ENCODE results near the gene ZSWIM6. TPM values are rescaled to one million over a fixed set of nuclear protein-coding genes. Genes with fewer than 3 reads are reported as not detected.

Gene ZSWIM6
- total RNA-seq, 1 donor from 2014 or later, result 20.7 TPM

DNA sequence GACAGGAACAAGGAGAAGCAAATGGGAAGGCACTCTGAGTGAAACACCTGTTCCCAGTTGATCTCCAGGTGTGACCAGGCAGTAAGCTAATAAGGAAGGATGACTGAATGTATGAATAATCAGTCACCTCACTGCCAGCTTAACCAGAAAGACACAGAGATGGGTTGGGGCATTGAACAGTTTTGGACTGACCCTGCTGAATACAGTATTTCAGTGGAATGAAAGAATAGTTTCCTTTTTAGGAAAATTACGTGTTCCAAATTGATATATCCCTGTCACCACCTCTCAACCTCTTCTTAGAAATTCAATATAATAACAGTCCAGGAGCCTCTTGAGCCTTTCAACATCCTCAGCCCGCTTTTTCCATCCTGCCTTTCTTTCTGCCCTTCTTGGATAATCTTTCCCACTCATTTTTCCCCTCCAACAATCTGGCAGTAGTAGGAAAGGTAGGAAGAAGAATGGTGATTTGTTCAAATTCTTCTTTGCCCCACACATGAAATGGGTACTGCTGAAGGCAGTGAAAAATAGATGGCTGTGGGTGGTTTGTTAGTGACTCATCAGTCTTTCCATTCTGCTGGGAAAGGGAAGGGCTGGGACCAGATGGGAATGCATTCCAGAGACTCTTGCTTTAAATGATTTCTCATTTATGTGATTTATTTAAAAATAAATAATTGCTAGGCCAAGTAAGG, 117.9 kb downstream of the ZSWIM6 start:
- no peak for DNase-seq (ENCODE audit: extremely low spot score, unreplicated experiment)
- peak overlapping the region; percentile 86 for H3K27ac Mint-ChIP-seq (ENCODE audit: unreplicated experiment)
- H3K4me3 Mint-ChIP-seq (ENCODE audit: unreplicated experiment), result no peak overlapping the region
- H3K36me3 Mint-ChIP-seq (ENCODE audit: unreplicated experiment), result peaks cover 7% of the 10 kb centered on the region
- TF ChIP-seq, protein P1, sequence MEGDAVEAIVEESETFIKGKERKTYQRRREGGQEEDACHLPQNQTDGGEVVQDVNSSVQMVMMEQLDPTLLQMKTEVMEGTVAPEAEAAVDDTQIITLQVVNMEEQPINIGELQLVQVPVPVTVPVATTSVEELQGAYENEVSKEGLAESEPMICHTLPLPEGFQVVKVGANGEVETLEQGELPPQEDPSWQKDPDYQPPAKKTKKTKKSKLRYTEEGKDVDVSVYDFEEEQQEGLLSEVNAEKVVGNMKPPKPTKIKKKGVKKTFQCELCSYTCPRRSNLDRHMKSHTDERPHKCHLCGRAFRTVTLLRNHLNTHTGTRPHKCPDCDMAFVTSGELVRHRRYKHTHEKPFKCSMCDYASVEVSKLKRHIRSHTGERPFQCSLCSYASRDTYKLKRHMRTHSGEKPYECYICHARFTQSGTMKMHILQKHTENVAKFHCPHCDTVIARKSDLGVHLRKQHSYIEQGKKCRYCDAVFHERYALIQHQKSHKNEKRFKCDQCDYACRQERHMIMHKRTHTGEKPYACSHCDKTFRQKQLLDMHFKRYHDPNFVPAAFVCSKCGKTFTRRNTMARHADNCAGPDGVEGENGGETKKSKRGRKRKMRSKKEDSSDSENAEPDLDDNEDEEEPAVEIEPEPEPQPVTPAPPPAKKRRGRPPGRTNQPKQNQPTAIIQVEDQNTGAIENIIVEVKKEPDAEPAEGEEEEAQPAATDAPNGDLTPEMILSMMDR (IDR thresholded peaks at IDR 0.05), result no peak
- H3K9me3 Mint-ChIP-seq (ENCODE audit: unreplicated experiment), result peaks cover 11% of the 10 kb centered on the region
- H3K27me3 Mint-ChIP-seq (ENCODE audit: unreplicated experiment), result no peaks in the 10 kb centered on the region
- H3K4me1 Mint-ChIP-seq (ENCODE audit: unreplicated experiment), result peaks cover 55% of the 10 kb centered on the region

DNA sequence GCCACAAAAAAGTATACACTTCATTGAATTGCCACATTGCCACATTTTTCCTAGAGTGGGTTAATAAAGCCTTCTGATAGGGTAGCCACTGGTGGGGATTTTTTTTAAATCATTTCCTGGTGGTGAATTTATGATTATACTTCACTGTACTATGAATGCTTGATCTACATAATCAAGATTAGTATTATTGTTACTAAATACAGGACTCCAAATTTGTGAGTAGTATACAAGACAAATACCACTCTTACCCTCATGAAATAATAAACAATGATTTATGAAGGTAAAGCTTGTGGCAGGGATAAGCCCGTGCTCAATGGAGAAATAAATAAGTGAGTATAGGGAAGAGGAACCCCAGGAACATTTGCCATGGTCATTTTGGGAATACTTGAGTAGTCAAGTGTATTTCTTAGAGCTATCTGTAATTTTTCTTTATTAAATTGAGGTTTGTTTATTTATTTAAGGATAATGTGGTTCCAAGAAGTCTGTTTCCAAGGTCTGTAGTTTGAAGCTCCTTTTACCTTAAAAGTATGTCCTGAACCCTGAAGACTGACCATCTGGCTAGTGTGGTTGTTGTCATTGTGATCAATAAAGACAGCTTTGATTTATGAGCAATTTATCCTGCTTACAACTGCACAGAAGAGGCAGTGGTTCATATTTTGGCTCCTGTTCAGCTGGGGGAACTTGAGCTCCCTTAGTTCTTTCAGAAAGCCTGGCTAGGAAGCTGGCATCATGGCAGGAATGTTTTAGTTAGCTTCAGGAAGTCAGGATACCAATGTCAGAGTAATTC, 118.6 kb downstream of the ZSWIM6 start:
- Mint-ChIP-seq H3K36me3 (ENCODE audit: unreplicated experiment) (peaks cover 7% of the 10 kb centered on the region), H3K27ac (ENCODE audit: unreplicated experiment) (peak overlapping the region; percentile 86), H3K4me3 (ENCODE audit: unreplicated experiment) (no peak overlapping the region), H3K27me3 (ENCODE audit: unreplicated experiment) (no peaks in the 10 kb centered on the region), H3K9me3 (ENCODE audit: unreplicated experiment) (peaks cover 11% of the 10 kb centered on the region), H3K4me1 (ENCODE audit: unreplicated experiment) (peaks cover 54% of the 10 kb centered on the region)
- DNase-seq (ENCODE audit: extremely low spot score, unreplicated experiment), result no peak
- TF ChIP-seq, protein P1 (IDR thresholded peaks at IDR 0.05), result no peak

DNA sequence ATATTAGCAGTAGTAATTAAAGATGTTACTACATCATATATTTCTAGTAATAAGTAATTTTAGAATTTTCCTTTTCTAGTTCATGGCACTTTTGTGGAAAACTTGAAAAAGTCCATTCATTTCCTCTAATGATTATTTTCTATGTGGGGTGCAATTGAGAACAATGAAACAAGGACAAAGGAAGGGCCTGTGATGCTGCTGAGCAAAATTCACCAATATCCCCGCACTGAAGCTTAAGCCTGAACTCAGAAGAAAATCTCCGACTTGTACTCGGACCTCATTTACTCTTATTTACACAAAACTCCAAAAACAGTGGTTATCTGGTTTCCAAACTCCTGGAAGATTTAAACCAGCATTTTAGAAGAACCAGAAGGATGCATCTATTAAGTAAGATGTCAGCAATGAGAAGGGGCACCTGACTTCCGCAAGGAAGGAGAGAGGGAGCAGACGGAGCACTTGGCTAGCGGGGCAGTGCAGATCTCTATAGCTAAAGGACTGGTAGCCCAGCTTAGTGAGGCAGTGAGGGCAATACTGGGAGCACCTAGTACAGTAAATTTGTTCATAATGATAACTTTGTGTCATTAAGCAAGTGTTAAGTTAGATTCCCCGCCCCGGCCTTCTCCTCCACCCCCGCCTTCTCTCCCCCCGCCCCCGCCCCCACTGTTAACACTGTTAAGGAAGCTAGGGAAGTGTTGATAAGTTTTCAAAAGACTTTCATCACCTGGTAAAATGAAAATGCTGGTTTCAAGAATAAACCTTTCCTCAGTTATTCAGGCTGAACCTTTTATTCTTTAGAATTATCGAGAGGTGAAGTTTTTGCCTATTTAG, 123.3 kb downstream of the ZSWIM6 start:
- Mint-ChIP-seq H3K27ac (ENCODE audit: unreplicated experiment) (no peak overlapping the region), H3K9me3 (ENCODE audit: unreplicated experiment) (no peaks in the 10 kb centered on the region), H3K4me1 (ENCODE audit: unreplicated experiment) (peaks cover 35% of the 10 kb centered on the region), H3K27me3 (ENCODE audit: unreplicated experiment) (no peaks in the 10 kb centered on the region), H3K36me3 (ENCODE audit: unreplicated experiment) (no peaks in the 10 kb centered on the region), H3K4me3 (ENCODE audit: unreplicated experiment) (no peak overlapping the region)
- DNase-seq (ENCODE audit: extremely low spot score, unreplicated experiment), result no peak
- TF ChIP-seq, protein P1 (IDR thresholded peaks at IDR 0.05), result no peak

- no peaks in the 10 kb centered on the region for H3K27me3 Mint-ChIP-seq (ENCODE audit: unreplicated experiment)
- H3K4me3 Mint-ChIP-seq (ENCODE audit: unreplicated experiment), result no peak overlapping the region
- no peak for DNase-seq (ENCODE audit: extremely low spot score, unreplicated experiment)
- no peak overlapping the region for H3K27ac Mint-ChIP-seq (ENCODE audit: unreplicated experiment)
- peaks cover 2% of the 10 kb centered on the region for H3K36me3 Mint-ChIP-seq (ENCODE audit: unreplicated experiment)
- H3K4me1 Mint-ChIP-seq (ENCODE audit: unreplicated experiment), result peaks cover 39% of the 10 kb centered on the region
- TF ChIP-seq, protein P1 (IDR thresholded peaks at IDR 0.05), result no peak
- no peaks in the 10 kb centered on the region for H3K9me3 Mint-ChIP-seq (ENCODE audit: unreplicated experiment)
These were observed 128.4 kb downstream of the ZSWIM6 start for GRCh38 chr5:61460471-61460870.

Measured in osteocyte (in vitro differentiated cells).